Natural killer cell (primary cell): ENCODE data around the gene GPRIN1. TPM values are rescaled to one million over a fixed set of nuclear protein-coding genes. Genes with fewer than 3 reads are reported as not detected.
A peak's percentile ranks its signal among the peaks of the same experiment; 100 is the strongest.

Source experiments
- ATAC-seq, 3 donors: fragments of 150-1000 bp in 2 of 3; fragments of 200-7000 bp in 1 of 3; cut with Tn5 transposase; 1 replicate in 1 of 3; 2 replicates in 2 of 3; pipeline ENCODE4 v1.10.0; 2021; ENCODE audit warnings: mild to moderate bottlenecking in 2 of 3, moderate library complexity in 2 of 3
- DNase-seq, 2 donors: peaks; one replicate each; pipeline versions ENCODE4 v3.0.0 to v3.0.0-alpha.2; 2013 to 2021; ENCODE audit warnings: mixed read lengths in 1 of 2
- H3K27ac ChIP-seq: one replicate; pipeline ENCODE4 v1.5.1; 2013; ENCODE audit warnings: mild to moderate bottlenecking, low read length
- H3K27me3 ChIP-seq: one replicate; pipeline ENCODE4 v1.6.1; 2013; ENCODE audit warnings: low read length; ENCODE audit not compliant: control insufficient read depth, insufficient read depth
- H3K36me3 ChIP-seq: one replicate; pipeline ENCODE4 v1.6.1; 2013; ENCODE audit warnings: low read length; ENCODE audit not compliant: control insufficient read depth, insufficient read depth
- H3K4me1 ChIP-seq: one replicate; pipeline ENCODE4 v1.6.1; 2013; ENCODE audit warnings: low read length; ENCODE audit not compliant: control insufficient read depth, insufficient read depth
- H3K4me3 ChIP-seq: one replicate; pipeline ENCODE4 v1.5.1; 2013; ENCODE audit warnings: low read length
- H3K9me3 ChIP-seq: one replicate; pipeline ENCODE4 v1.6.1; 2013; ENCODE audit warnings: low read length; ENCODE audit not compliant: control insufficient read depth, insufficient read depth
- H3K27ac Mint-ChIP-seq, 2 donors: one replicate each; pipeline ENCODE4 v1.8.0; 2022; ENCODE audit warnings: mild to moderate bottlenecking in 2 of 2, mixed read lengths in 2 of 2, moderate library complexity in 1 of 2
- H3K27me3 Mint-ChIP-seq, 2 donors: one replicate each; pipeline ENCODE4 v1.8.0; 2022; ENCODE audit warnings: low read depth in 2 of 2, mixed read lengths in 2 of 2
- H3K36me3 Mint-ChIP-seq: one replicate; pipeline ENCODE4 v1.8.0; 2022; ENCODE audit warnings: mixed read lengths
- H3K4me1 Mint-ChIP-seq, 2 donors: one replicate each; pipeline ENCODE4 v1.8.0; 2022; ENCODE audit warnings: mixed read lengths in 2 of 2
- H3K4me3 Mint-ChIP-seq: one replicate; pipeline ENCODE4 v1.8.0; 2022; ENCODE audit warnings: mild to moderate bottlenecking, moderate library complexity, mixed read lengths
- H3K9me3 Mint-ChIP-seq, 2 donors: one replicate each; pipeline ENCODE4 v1.8.0; 2022; ENCODE audit warnings: mixed read lengths in 2 of 2
- CTCF ChIP-seq: fragments of 200-600 bp; IDR thresholded peaks from one replicate; pipeline ENCODE4 v1.8.0; 2022; ENCODE audit warnings: antibody characterized with exemption
- WGBS: methylation state at CpG from one replicate; pipeline ENCODE4 v1.1.7; 2013; ENCODE audit warnings: missing lambda C conversion rate; ENCODE audit not compliant: insufficient coverage; 5-methylcytosine and 5-hydroxymethylcytosine counted together
- intact Hi-C: fragments of 100-400 bp; cut with micrococcal nuclease; formaldehyde crosslinking; loops from one replicate; pipeline ENCODE4 v1.14.2; 2022
- total RNA-seq, 4 donors: library from RNA; stranded (reverse); fragments of 120-200 nt in 1 of 4; gene quantifications; one replicate each; pipeline versions ENCODE4 v1.2.3 to v1.2.4, GENCODE V29; 2013 to 2022

The GPRIN1 gene
- total RNA-seq, 3 donors from 2014 or later (not counting 1 experiment from before 2014, with no cell fraction given), result 0.92 to 1.5 (median 1.3) TPM

- intact Hi-C loops, result loop anchor here (2.0 to 5.0 kb wide), 2 partner anchors 180 to 867 kb away; partner anchors contain the start of gene CLTB
Measured at GRCh38 chr5:176597417-176598389, 12.3 kb downstream of the GPRIN1 start.

DNA sequence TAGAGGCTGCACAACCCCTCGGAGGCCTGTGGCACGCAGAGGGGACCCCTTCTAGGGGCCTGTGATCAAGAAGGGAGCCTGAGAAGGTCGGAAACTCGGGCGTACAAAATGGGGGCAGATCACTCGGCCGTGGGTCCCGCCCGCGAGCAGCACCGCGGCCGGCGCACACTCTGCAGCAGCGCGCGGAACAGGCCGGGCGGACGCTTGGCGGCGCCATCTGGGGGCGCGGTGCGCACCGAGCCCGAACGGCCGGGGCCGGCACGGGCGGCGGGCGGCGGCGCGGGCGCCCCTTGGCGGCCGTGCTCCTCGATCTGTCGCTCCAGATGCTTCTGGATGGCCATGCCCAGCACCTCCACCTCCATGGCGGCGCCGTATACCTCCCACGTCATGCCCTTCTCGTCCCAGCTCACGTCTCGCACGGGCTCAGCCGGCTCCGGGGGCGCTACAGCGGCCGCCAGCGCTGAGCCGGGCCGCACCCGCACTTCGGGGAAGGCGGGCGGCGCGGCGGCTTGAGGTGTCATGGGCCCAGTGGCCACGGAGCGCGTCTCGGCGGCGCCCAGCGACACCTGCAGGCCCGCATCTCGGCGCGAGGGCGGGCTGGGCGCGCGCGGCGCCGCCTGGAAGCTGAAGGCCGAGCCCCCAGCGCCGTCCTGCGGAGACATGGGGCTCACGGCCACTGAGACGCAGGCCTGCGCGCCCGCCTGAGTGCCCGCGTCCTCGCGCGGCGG, 13.1 kb downstream of the GPRIN1 start:
- Histone ChIP-seq H3K36me3 (no peaks in the 10 kb centered on the region), H3K9me3 (no peaks in the 10 kb centered on the region), H3K4me1 (peaks cover 6% of the 10 kb centered on the region), H3K27ac (no peak overlapping the region), H3K27me3 (no peaks in the 10 kb centered on the region), H3K4me3 (no peak overlapping the region)
- Mint-ChIP-seq H3K9me3 (no peaks in the 10 kb centered on the region), H3K4me3 (peak overlapping the region; percentile 80), H3K27me3 (peaks cover 0 to 21% of the 10 kb centered on the region in 2 donors), H3K4me1 (peaks cover 0 to 7% of the 10 kb centered on the region in 2 donors), H3K27ac (peak overlapping the region in 1 of 2 donors; percentile 38), H3K36me3 (no peaks in the 10 kb centered on the region)
- intact Hi-C loops, result loop anchor here (2.0 to 5.0 kb wide), 2 partner anchors 180 to 866 kb away; partner anchors contain the start of gene CLTB
- ATAC-seq (peak; percentile 65 to 87 (median 83)), DNase-seq (peak; percentile 35 to 84)
- WGBS, result 2% methylated on average over 98 of the region's 98 CpGs
- peak; percentile 18 for TF ChIP-seq CTCF

More at GRCh38 chr5:176597417-176598389, 12.3 kb downstream of the GPRIN1 start:
- ATAC-seq, result no peak
- no peak for TF ChIP-seq CTCF
- DNase-seq, result peak in 1 of 2 donors; percentile 21
- Mint-ChIP-seq H3K27me3 (peaks cover 0 to 21% of the 10 kb centered on the region in 2 donors), H3K36me3 (no peaks in the 10 kb centered on the region), H3K4me3 (peak overlapping the region; percentile 66), H3K4me1 (peaks cover 0 to 7% of the 10 kb centered on the region in 2 donors), H3K27ac (no peak overlapping the region), H3K9me3 (no peaks in the 10 kb centered on the region)
- Histone ChIP-seq H3K9me3 (no peaks in the 10 kb centered on the region), H3K4me3 (no peak overlapping the region), H3K36me3 (no peaks in the 10 kb centered on the region), H3K27ac (no peak overlapping the region), H3K4me1 (peaks cover 6% of the 10 kb centered on the region), H3K27me3 (no peaks in the 10 kb centered on the region)
- 64% methylated on average over 47 of the region's 47 CpGs for WGBS

GRCh38 chr5:176596069-176596644, 13.8 kb downstream of the GPRIN1 start:
- Histone ChIP-seq H3K4me1 (peaks cover 6% of the 10 kb centered on the region), H3K27me3 (no peaks in the 10 kb centered on the region), H3K4me3 (no peak overlapping the region), H3K27ac (no peak overlapping the region), H3K9me3 (no peaks in the 10 kb centered on the region), H3K36me3 (no peaks in the 10 kb centered on the region)
- Mint-ChIP-seq H3K27ac (peak overlapping the region in 1 of 2 donors; percentile 38), H3K36me3 (no peaks in the 10 kb centered on the region), H3K27me3 (peaks cover 0 to 21% of the 10 kb centered on the region in 2 donors), H3K4me3 (peak overlapping the region; percentile 80), H3K4me1 (peaks cover 0 to 7% of the 10 kb centered on the region in 2 donors), H3K9me3 (no peaks in the 10 kb centered on the region)
- TF ChIP-seq CTCF, result no peak
- DNase-seq (no peak), ATAC-seq (no peak)
- 82% methylated on average over 23 of the region's 23 CpGs for WGBS
- intact Hi-C loops, result loop anchor here (2.0 to 5.0 kb wide), 2 partner anchors 179 to 865 kb away; partner anchors contain the start of gene CLTB
